ENCODE data around the gene TAX1BP1.

TAX1BP1 gene

DNA sequence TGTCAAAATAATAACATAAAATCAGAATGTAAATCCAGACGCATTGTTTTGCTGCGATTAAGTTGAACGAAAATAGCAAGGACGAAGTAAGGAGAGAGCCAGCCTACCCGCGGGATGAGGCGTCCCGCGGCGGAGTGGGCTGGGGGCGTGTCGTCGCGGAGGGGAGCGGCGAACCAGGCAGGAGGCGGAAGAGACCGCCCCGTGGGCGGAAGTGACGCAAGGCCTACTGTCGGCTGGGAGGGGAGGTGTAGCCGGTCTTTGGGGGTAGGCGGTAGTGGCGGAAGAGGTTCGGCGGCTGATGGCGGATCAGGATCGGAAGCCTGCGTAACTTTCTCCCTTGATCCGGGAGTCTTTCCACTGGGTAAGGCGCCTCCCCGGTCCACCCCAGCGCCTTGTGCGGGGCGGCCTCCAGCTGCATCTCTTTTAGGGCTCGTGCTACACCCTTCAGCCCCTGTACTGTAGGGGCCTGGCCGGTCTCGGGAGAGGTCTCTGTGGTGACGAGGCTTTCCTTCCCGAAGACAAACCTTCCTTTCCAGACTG is at the start of gene TAX1BP1:
Gene TAX1BP1, plus strand, starts transcription at position 254 of the 540 bp plus-strand sequence. CDS start 8,363 bp downstream, outside the sequence.
- peak; percentile 93 for DNase-seq (ENCODE audit: low spot score)
- TF ChIP-seq, protein P1, sequence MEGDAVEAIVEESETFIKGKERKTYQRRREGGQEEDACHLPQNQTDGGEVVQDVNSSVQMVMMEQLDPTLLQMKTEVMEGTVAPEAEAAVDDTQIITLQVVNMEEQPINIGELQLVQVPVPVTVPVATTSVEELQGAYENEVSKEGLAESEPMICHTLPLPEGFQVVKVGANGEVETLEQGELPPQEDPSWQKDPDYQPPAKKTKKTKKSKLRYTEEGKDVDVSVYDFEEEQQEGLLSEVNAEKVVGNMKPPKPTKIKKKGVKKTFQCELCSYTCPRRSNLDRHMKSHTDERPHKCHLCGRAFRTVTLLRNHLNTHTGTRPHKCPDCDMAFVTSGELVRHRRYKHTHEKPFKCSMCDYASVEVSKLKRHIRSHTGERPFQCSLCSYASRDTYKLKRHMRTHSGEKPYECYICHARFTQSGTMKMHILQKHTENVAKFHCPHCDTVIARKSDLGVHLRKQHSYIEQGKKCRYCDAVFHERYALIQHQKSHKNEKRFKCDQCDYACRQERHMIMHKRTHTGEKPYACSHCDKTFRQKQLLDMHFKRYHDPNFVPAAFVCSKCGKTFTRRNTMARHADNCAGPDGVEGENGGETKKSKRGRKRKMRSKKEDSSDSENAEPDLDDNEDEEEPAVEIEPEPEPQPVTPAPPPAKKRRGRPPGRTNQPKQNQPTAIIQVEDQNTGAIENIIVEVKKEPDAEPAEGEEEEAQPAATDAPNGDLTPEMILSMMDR (IDR thresholded peaks at IDR 0.05; ENCODE audit: extremely low read depth, missing control alignments), result no peak

DNA sequence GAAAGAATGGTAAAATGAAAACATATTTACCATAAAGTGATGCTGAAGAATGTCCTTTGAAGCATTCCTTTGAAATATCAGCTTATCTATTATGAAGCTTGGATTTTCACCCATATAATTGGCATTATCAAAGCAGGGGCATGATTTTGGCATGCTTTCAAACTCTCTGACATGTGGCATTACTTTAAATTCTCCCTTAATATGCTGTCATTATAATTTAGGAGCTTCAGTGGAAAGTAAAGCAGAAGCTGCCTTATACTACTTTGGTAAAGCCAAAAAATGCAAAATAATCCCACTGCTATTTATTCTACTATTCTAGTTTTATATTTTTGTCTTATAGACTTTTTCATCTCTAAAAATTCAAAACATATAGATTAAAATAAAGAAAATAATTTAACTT is 49.3 kb upstream of the TAX1BP1 start:
- TF ChIP-seq, protein P1 (IDR thresholded peaks at IDR 0.05; ENCODE audit: extremely low read depth, missing control alignments), result no peak
- DNase-seq (ENCODE audit: low spot score), result no peak

DNA sequence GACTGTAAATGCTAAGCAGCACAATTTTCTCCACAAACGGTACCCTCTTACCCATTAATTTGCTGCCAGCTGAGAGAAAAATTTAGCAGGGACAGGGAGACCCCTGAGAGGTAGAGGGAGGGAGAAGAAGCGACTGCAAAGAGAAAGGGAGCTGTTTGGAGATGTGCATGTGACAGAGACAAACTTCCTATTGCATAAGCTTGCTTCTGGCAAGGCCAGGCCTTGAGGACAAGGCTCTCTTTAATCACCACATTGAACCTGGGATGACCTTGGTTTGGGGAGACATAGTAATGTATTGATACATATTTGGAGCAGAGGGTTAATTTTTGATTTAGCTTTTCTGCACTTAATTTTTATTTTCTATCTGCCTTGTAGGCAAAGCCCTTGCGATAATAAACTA is 46.2 kb upstream of the TAX1BP1 start:
- TF ChIP-seq, protein P1 (IDR thresholded peaks at IDR 0.05; ENCODE audit: extremely low read depth, missing control alignments), result no peak
- DNase-seq (ENCODE audit: low spot score), result no peak

DNA sequence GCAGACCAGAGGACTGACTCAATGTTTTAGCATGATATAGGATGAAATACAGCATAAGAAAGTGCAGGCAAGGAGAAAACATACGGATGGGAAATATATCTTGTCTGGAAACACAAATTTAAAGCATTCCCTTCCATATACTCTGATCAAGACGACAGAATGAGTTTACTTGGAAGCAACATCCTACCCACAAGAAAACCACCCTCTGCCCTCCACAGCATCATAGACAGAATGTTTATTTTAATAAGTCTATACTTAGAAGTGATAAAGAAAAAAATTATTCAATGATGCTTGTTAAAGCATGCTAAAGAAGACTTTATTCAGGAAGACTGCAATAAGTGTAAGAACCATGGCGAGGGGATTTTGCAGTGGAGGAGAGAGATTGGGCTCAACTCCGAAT is 44.9 kb upstream of the TAX1BP1 start:
- TF ChIP-seq, protein P1 (IDR thresholded peaks at IDR 0.05; ENCODE audit: extremely low read depth, missing control alignments), result no peak
- DNase-seq (ENCODE audit: low spot score), result no peak

DNA sequence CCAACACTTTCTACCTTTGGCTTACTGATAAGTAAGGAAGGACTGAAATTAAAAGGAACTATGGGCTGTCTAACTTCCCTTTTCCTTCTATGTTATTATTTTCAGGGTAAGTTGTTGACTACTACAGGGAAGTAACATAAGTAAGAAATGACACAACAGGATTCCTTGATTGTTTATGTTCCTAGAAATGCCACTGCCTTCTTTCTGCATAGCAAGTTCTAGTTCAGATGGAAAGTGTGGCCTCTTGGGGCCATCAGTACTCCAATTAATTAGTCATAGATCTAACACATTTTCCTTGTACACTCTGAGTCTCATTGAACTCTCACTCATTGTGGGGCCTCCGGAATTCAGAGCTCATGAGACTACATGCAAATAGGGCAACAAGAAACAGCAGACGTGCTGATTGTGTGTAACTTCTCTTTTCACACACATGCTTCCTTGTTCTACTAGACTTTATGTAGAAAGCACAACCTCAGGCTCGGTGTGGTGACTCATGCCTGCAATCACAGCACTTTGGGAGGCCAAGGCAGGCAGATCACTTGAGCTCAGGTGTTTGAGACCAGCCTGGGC is 42.0 kb upstream of the TAX1BP1 start:
- peak; percentile 36 for DNase-seq (ENCODE audit: low spot score)
- TF ChIP-seq, protein P1 (IDR thresholded peaks at IDR 0.05; ENCODE audit: extremely low read depth, missing control alignments), result no peak

DNA sequence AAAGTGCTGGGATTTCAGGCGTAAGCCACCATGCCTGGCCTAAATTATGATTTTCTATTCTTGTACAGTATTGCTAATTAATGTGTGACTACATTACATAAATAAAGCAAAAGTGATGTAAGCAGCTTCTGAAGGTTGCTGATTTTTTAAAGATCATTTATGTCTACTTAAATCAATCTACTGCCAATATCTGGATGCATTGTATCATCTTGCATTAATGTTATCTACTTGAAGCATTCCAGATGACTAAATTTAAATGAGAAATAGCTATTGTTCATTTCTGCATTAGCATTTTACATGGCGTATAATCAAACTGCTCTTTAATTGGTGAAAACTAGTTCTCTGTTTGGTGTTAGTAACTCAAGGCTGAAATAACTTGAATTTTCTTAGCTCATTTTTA is 40.2 kb upstream of the TAX1BP1 start:
- TF ChIP-seq, protein P1 (IDR thresholded peaks at IDR 0.05; ENCODE audit: extremely low read depth, missing control alignments), result no peak
- DNase-seq (ENCODE audit: low spot score), result no peak

DNA sequence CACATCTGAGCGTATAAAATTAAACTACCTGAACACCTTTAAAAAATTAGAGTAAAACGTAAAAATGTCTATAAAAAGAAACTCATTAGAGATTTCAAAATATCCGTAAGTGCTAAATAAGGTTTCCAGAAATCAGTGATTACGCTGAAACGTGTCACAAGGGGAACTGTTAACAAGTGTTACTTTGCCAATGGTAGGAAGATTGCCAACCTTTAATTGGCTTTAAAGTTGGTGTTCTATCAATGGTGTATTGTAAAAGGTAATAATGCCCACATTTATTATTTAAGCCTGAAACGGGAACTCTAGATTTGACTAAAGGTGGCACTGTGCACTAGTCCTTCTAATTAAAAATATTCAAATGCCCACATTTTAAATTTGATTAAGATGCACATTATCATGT is 39.5 kb upstream of the TAX1BP1 start:
- DNase-seq (ENCODE audit: low spot score), result no peak
- TF ChIP-seq, protein P1 (IDR thresholded peaks at IDR 0.05; ENCODE audit: extremely low read depth, missing control alignments), result no peak
